Panc1 (cell line): ENCODE measurements around the gene XKR7. TPM values are rescaled to one million over a fixed set of nuclear protein-coding genes. Genes with fewer than 3 reads are reported as not detected.

Experiments used
- ATAC-seq: fragments of 200-7000 bp; cut with Tn5 transposase; 2 replicates; pipeline ENCODE4 v1.9.1; 2020; ENCODE audit warnings: mild to moderate bottlenecking, moderate library complexity
- BruUV-seq: library from RNA; stranded (reverse); fragments of 400-500 nt; replicated peaks from 2 replicates; lab custom pipeline; 2021; lab: Mats Ljungman, UMichigan
- CTCF ChIA-PET: fragments of 300-600 bp; sonication (Branson Sonifier 250); formaldehyde crosslinking; loops from one replicate; lab custom pipeline; 2022; ENCODE audit warnings: antibody characterized with exemption; lab: Charles Lee
- POLR2A ChIA-PET: fragments of 300-600 bp; sonication (Branson Sonifier 250); formaldehyde crosslinking; loops from one replicate; lab custom pipeline; 2022; ENCODE audit warnings: antibody characterized with exemption; lab: Charles Lee
- DNase-seq: peaks from one replicate; pipeline ENCODE4 v3.0.0-alpha.2; 2010; ENCODE audit warnings: low read depth, low spot score
- H3K27ac ChIP-seq: 2 replicates; pipeline ENCODE4 v1.5.1; 2011; ENCODE audit warnings: mild to moderate bottlenecking, low read length, inconsistent platforms
- H3K27me3 ChIP-seq: fragments of 200-500 bp; sonication (Bioruptor generic); 2 replicates; pipeline ENCODE4 v1.6.0; 2014; ENCODE audit warnings: low read length, inconsistent platforms; ENCODE audit not compliant: control insufficient read depth, insufficient read depth
- H3K36me3 ChIP-seq: fragments of 200-500 bp; sonication (Bioruptor generic); 2 replicates; pipeline ENCODE4 v1.5.1; 2014; ENCODE audit warnings: inconsistent platforms, mild to moderate bottlenecking, low read length, moderate library complexity; ENCODE audit not compliant: control insufficient read depth, insufficient read depth
- H3K4me1 ChIP-seq: 2 replicates; pipeline ENCODE4 v1.5.1; 2011; ENCODE audit warnings: inconsistent platforms, mild to moderate bottlenecking, low read length, moderate library complexity; ENCODE audit not compliant: control insufficient read depth, insufficient read depth
- H3K4me3 ChIP-seq, 2 experiments: 2 replicates each; pipeline ENCODE4 v1.5.1; 2011 to 2012; ENCODE audit warnings: low read depth in 2 of 2, low read length in 2 of 2, mild to moderate bottlenecking in 2 of 2, inconsistent platforms in 1 of 2, moderate library complexity in 1 of 2
- H3K9me3 ChIP-seq: fragments of 200-500 bp; sonication (Bioruptor generic); 2 replicates; pipeline ENCODE4 v1.5.1; 2014; ENCODE audit warnings: low read depth, mild to moderate bottlenecking, inconsistent platforms, low read length, moderate library complexity; ENCODE audit not compliant: control insufficient read depth, insufficient read depth
- CTCF ChIP-seq: fragments of 450-650 bp; IDR thresholded peaks from 2 replicates; pipeline ENCODE4 v1.5.1; 2017; ENCODE audit warnings: mild to moderate bottlenecking
- POLR2AphosphoS5 ChIP-seq: IDR thresholded peaks from 2 replicates; pipeline ENCODE4 v1.6.1; 2012; ENCODE audit warnings: mild to moderate bottlenecking, low read depth, low read length, moderate library complexity
- REST ChIP-seq, 2 experiments: IDR thresholded peaks; 2 replicates each; pipeline ENCODE4 v1.6.1; 2011 to 2012; ENCODE audit warnings: low read depth in 2 of 2, control low read depth in 1 of 2, low read length in 1 of 2, mild to moderate bottlenecking in 1 of 2, moderate library complexity in 1 of 2; ENCODE audit not compliant: insufficient read depth in 1 of 2
- SIN3A ChIP-seq: IDR thresholded peaks from 2 replicates; pipeline ENCODE4 v1.6.1; 2012; ENCODE audit warnings: low read depth, mild to moderate bottlenecking, low read length, moderate library complexity, borderline replicate concordance; ENCODE audit not compliant: insufficient read depth
- TCF7L2 ChIP-seq: IDR thresholded peaks from 2 replicates; pipeline ENCODE4 v1.6.1; 2011; ENCODE audit warnings: mild to moderate bottlenecking, low read depth, low read length, inconsistent platforms
- in situ Hi-C: cut with HindIII; loops from 2 replicates; pipeline ENCODE4 v1.10.0; 2016; ENCODE audit warnings: low sequenced_read_pairs, low pct_unique_long_range_greater_than_20kb
- intact Hi-C: fragments of 100-400 bp; cut with micrococcal nuclease; formaldehyde crosslinking; loops from one replicate; pipeline ENCODE4 v1.10.0; 2022; ENCODE audit not compliant: unreplicated experiment
- total RNA-seq: library from RNA; stranded (reverse); gene quantifications from one replicate; pipeline ENCODE4 v1.2.1, GENCODE V29; 2021; ENCODE audit not compliant: unreplicated experiment

Gene XKR7
- total RNA-seq, 1 experiment from 2014 or later, result 6.2 TPM

GRCh38 chr20:31972471-31973021 lies 4.6 kb downstream of the XKR7 start:
- no peak for DNase-seq
- intact Hi-C loops, result loop anchor here (5.0 kb wide), 1 partner anchor 45 kb away; no protein-coding TSS in a partner anchor
- peak; percentile 87 for ATAC-seq

GRCh38 chr20:31974296-31974695 lies 6.3 kb downstream of the XKR7 start:
- BruUV-seq, result no TSS peak
- in situ Hi-C loops, result loop anchor here (5.0 kb wide), 1 partner anchor 68 kb away; no protein-coding TSS in a partner anchor
- no peak for TF ChIP-seq POLR2AphosphoS5
- no peak for TF ChIP-seq CTCF
- no peak for TF ChIP-seq TCF7L2
- no peak for TF ChIP-seq REST (IDR thresholded peaks at IDR 0.05; ENCODE audit: insufficient read depth in 1 of 2, low read depth in 2 of 2, low read length in 1 of 2)

More at GRCh38 chr20:31972471-31973021, 4.6 kb downstream of the XKR7 start:
- POLR2A ChIA-PET, result no interaction called here
- CTCF ChIA-PET, result interaction anchor here (1.0 kb wide), 1 partner anchor 45 kb away, joined by 3 read pairs; no protein-coding TSS in a partner anchor
- Histone ChIP-seq H3K27me3 (peaks cover 3% of the 10 kb centered on the region; the same call in 1 of the 2 replicates), H3K27ac (peak overlapping the region; percentile 93), H3K9me3 (no peaks in the 10 kb centered on the region), H3K4me1 (peaks cover 79% of the 10 kb centered on the region), H3K36me3 (no peaks in the 10 kb centered on the region), H3K4me3 (no peak overlapping the region)
- in situ Hi-C loops, result loop anchor here (5.0 kb wide), 1 partner anchor 70 kb away; no protein-coding TSS in a partner anchor
- no TSS peak for BruUV-seq
- TF ChIP-seq CTCF, result no peak
- no peak for TF ChIP-seq SIN3A
- TF ChIP-seq POLR2AphosphoS5, result peak; percentile 61; the same call in 1 of the 2 replicates
- TF ChIP-seq REST (IDR thresholded peaks at IDR 0.05; ENCODE audit: insufficient read depth in 1 of 2, low read depth in 2 of 2, low read length in 1 of 2), result peak in 1 of 2 experiments; percentile 4; a peak in 2 of 4 replicates
- peak; percentile 89 for TF ChIP-seq TCF7L2

More at GRCh38 chr20:31974296-31974695, 6.3 kb downstream of the XKR7 start:
- POLR2A ChIA-PET, result no interaction called here
- Histone ChIP-seq H3K36me3 (no peaks in the 10 kb centered on the region), H3K27ac (peak overlapping the region; percentile 93), H3K4me3 (no peak overlapping the region), H3K4me1 (peaks cover 78% of the 10 kb centered on the region), H3K9me3 (no peaks in the 10 kb centered on the region), H3K27me3 (no peaks in the 10 kb centered on the region; the same call in 1 of the 2 replicates)
- ATAC-seq (no peak), DNase-seq (no peak)
- intact Hi-C loops, result loop anchor here (5.0 kb wide), 1 partner anchor 43 kb away; no protein-coding TSS in a partner anchor
- CTCF ChIA-PET, result interaction anchor here (0.9 to 1.0 kb wide), 2 partner anchors 43 to 152 kb away, joined by 3 to 4 read pairs; no protein-coding TSS in a partner anchor
